HG03196 (cell line): ENCODE measurements around the gene RSL24D1.
"Not testable (repeated sequence)": the region's sequence is repeated elsewhere in the genome, so short reads cannot be mapped to it uniquely, and the experiment has no call there.

ENCODE experiments used
- ATAC-seq: cut with Tn5 transposase; IDR thresholded peaks from one replicate; pipeline ENCODE4 v1.9.1; 2021; ENCODE audit not compliant: unreplicated experiment

RSL24D1 gene

GRCh38 chr15:55218056-55218455, 21.3 kb upstream of the RSL24D1 start:
- no peak for ATAC-seq

- no peak for ATAC-seq
Measured at GRCh38 chr15:55204464-55204863, 7.7 kb upstream of the RSL24D1 start.

GRCh38 chr15:55202206-55202605, 5.5 kb upstream of the RSL24D1 start:
- ATAC-seq, result no peak

GRCh38 chr15:55198706-55199105, 2.0 kb upstream of the RSL24D1 start:
- no peak for ATAC-seq

GRCh38 chr15:55197719-55198118, 978 bp upstream of the RSL24D1 start:
- ATAC-seq, result no peak

- ATAC-seq, result peak; percentile 8
Measured at GRCh38 chr15:55197362-55197705, 593 bp upstream of the RSL24D1 start.

- ATAC-seq, result no peak
Measured at GRCh38 chr15:55195996-55196395, 745 bp downstream of the RSL24D1 start.

- no peak for ATAC-seq
Measured at GRCh38 chr15:55194256-55194655, 2.5 kb downstream of the RSL24D1 start.

- ATAC-seq, result no peak
Measured at GRCh38 chr15:55186331-55186730, 10.4 kb downstream of the RSL24D1 start.

- ATAC-seq, result no peak
Measured at GRCh38 chr15:55183679-55184078, 13.1 kb downstream of the RSL24D1 start.

- ATAC-seq, result no peak
Measured at GRCh38 chr15:55179141-55179540, 17.6 kb downstream of the RSL24D1 start.

GRCh38 chr15:55170361-55170760, 26.4 kb downstream of the RSL24D1 start:
- no peak for ATAC-seq

- peak; percentile 83 for ATAC-seq
Measured at GRCh38 chr15:55168350-55168974, 28.3 kb downstream of the RSL24D1 start.

GRCh38 chr15:55164284-55164683, 32.5 kb downstream of the RSL24D1 start:
- ATAC-seq, result no peak

- no peak for ATAC-seq
Measured at GRCh38 chr15:55151631-55152030, 45.1 kb downstream of the RSL24D1 start.

- not testable (repeated sequence) for ATAC-seq
Measured at GRCh38 chr15:55143132-55143531, 53.6 kb downstream of the RSL24D1 start.

- ATAC-seq, result no peak
Measured at GRCh38 chr15:55133972-55134371, 62.8 kb downstream of the RSL24D1 start.

- ATAC-seq, result no peak
Measured at GRCh38 chr15:55132672-55133071, 64.1 kb downstream of the RSL24D1 start.
